H1 (cell line): ENCODE results near the gene MPHOSPH8. TPM values are rescaled to one million over a fixed set of nuclear protein-coding genes. Genes with fewer than 3 reads are reported as not detected.

ENCODE experiments used
- KDM4A ChIP-seq: IDR thresholded peaks from one replicate; pipeline ENCODE4 v1.7.1; 2012; ENCODE audit warnings: low read depth, mild to moderate bottlenecking, moderate library complexity, low read length, inconsistent platforms; ENCODE audit not compliant: severe bottlenecking
- polyA plus RNA-seq, 7 experiments: library from polyadenylated mRNA; depleted of rRNA in 3 of 7; stranded (reverse) in 5 of 7; unstranded in 2 of 7; fragments of >200 nt in 5 of 7; fragments of 200-250 nt in 2 of 7; gene quantifications; 1 replicate in 5 of 7; 2 replicates in 1 of 7; 4 replicates in 1 of 7; pipeline versions ENCODE4 v1.2.1 to v1.2.3, GENCODE V29; 2011 to 2013; ENCODE audit warnings: missing spikeins in 2 of 7, mixed read lengths in 2 of 7
- total RNA-seq: library from RNA; stranded (reverse); fragmentation: NEBNext Ultra II Directional; extraction: Animal tissue kit (Norgen Biotek cat#: 25700); gene quantifications from 2 replicates; pipeline ENCODE4 v1.2.1, GENCODE V29; 2021

MPHOSPH8 gene
- total and polyA plus RNA-seq, 2 of the 8 experiments (the other 6 are each of a cell fraction or from before 2014, with no cell fraction given) = 8.3 to 20.5 TPM

DNA sequence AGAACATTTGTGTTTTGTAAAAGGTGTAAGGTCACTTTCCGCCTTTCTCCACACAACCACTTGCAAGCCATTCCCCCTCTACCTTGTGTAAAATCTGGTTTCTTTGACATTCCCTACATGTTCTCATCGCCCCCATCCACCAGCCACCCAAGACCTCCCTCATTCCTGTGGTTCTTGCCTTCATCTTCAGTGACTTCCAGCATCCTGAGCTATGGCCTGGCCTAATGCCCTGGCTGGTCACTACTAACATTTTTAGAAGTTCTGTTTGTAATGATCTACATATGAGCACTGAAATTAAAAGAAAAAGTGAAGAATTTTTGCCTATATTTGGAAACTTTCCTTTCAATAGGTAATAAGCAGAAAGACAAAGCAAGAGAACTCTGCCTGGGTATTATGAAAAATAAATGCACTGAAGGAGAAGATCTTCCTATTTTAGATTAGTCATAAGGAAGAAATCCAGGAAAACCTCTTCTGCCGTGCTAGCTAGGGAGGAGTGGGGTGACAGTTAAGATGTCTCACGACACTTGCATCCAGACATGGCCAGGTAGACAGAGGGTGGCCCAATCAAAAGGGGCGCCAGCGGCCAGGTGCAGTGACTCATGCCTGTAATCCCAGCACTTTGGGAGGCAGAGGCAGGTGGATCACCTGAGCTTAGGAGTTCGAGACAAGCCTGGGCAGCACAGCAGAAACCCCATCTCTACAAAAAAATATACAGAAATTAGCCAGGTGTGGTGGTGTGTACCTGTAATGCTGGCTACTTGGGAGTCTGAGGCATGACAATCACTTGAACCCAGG is 28.1 kb upstream of the MPHOSPH8 start (continued):
- TF ChIP-seq KDM4A = no peak
